H9 (cell line): ENCODE data around the gene FADS2. TPM values are rescaled to one million over a fixed set of nuclear protein-coding genes. Genes with fewer than 3 reads are reported as not detected.

ENCODE experiments used
- DNase-seq: peaks from one replicate; pipeline ENCODE4 v3.0.0-alpha.2; 2017
- H2AFZ ChIP-seq: one replicate; pipeline ENCODE4 v1.6.1; 2013; ENCODE audit warnings: mild to moderate bottlenecking, low read length, control low read depth, moderate library complexity
- H2AK5ac ChIP-seq: 2 replicates; pipeline ENCODE4 v1.6.1; 2013; ENCODE audit warnings: low read length, control low read depth, mixed read lengths; ENCODE audit not compliant: insufficient read length
- H2BK120ac ChIP-seq: one replicate; pipeline ENCODE4 v1.6.1; 2013; ENCODE audit warnings: low read depth, mild to moderate bottlenecking, low read length, control low read depth, inconsistent platforms; ENCODE audit not compliant: poor library complexity, severe bottlenecking
- H2BK12ac ChIP-seq: 2 replicates; pipeline ENCODE4 v1.6.1; 2013; ENCODE audit warnings: low read length, control low read depth, mixed read lengths, low read depth; ENCODE audit not compliant: insufficient read length
- H2BK15ac ChIP-seq: 2 replicates; pipeline ENCODE4 v1.6.1; 2013; ENCODE audit warnings: low read depth, low read length, control low read depth
- H2BK20ac ChIP-seq: one replicate; pipeline ENCODE4 v1.6.1; 2013; ENCODE audit warnings: low read depth, mild to moderate bottlenecking, low read length, control low read depth, inconsistent platforms; ENCODE audit not compliant: poor library complexity, severe bottlenecking
- H2BK5ac ChIP-seq: 2 replicates; pipeline ENCODE4 v1.6.1; 2013; ENCODE audit warnings: low read length, control low read depth, mixed read lengths; ENCODE audit not compliant: insufficient read length
- H3K14ac ChIP-seq: 2 replicates; pipeline ENCODE4 v1.6.1; 2013; ENCODE audit warnings: low read length, control low read depth; ENCODE audit not compliant: insufficient read depth
- H3K18ac ChIP-seq: 2 replicates; pipeline ENCODE4 v1.6.1; 2013; ENCODE audit warnings: low read depth, mild to moderate bottlenecking, mixed read lengths, low read length, control low read depth; ENCODE audit not compliant: insufficient read length
- H3K23ac ChIP-seq: 2 replicates; pipeline ENCODE4 v1.6.1; 2013; ENCODE audit warnings: low read length, control low read depth, mixed read lengths, low read depth; ENCODE audit not compliant: insufficient read length
- H3K23me2 ChIP-seq: 2 replicates; pipeline ENCODE4 v1.6.1; 2013; ENCODE audit warnings: low read depth, mild to moderate bottlenecking, mixed read lengths, low read length, control low read depth; ENCODE audit not compliant: insufficient read length, poor library complexity, severe bottlenecking
- H3K27ac ChIP-seq: 2 replicates; pipeline ENCODE4 v1.5.1; 2013; ENCODE audit warnings: low read length, control low read depth, mixed read lengths, low read depth; ENCODE audit not compliant: insufficient read length
- H3K27me3 ChIP-seq: 2 replicates; pipeline ENCODE4 v1.6.1; 2013; ENCODE audit warnings: low read length, control low read depth, inconsistent platforms; ENCODE audit not compliant: insufficient read depth
- H3K4ac ChIP-seq: 2 replicates; pipeline ENCODE4 v1.6.1; 2013; ENCODE audit warnings: low read depth, mild to moderate bottlenecking, control low read depth, inconsistent platforms, low read length, moderate library complexity
- H3K4me1 ChIP-seq: 2 replicates; pipeline ENCODE4 v1.6.1; 2013; ENCODE audit warnings: low read length, control low read depth, inconsistent platforms; ENCODE audit not compliant: insufficient read depth
- H3K4me2 ChIP-seq: 2 replicates; pipeline ENCODE4 v1.6.1; 2013; ENCODE audit warnings: low read length, control low read depth, mixed read lengths; ENCODE audit not compliant: insufficient read length, insufficient read depth
- H3K56ac ChIP-seq: 2 replicates; pipeline ENCODE4 v1.6.1; 2013; ENCODE audit warnings: low read depth, mild to moderate bottlenecking, mixed read lengths, low read length, control low read depth; ENCODE audit not compliant: insufficient read length
- H3K79me1 ChIP-seq: 2 replicates; pipeline ENCODE4 v1.6.1; 2013; ENCODE audit warnings: low read depth, mild to moderate bottlenecking, moderate library complexity, low read length, control low read depth, inconsistent platforms; ENCODE audit not compliant: insufficient read depth, poor library complexity, severe bottlenecking
- H3K79me2 ChIP-seq: 2 replicates; pipeline ENCODE4 v1.6.1; 2013; ENCODE audit warnings: low read length, control low read depth, inconsistent platforms; ENCODE audit not compliant: insufficient read depth
- H3K9ac ChIP-seq: 2 replicates; pipeline ENCODE4 v1.6.1; 2013; ENCODE audit warnings: low read length, control low read depth, mixed read lengths; ENCODE audit not compliant: insufficient read length; ENCODE audit errors: extremely low read depth
- H3K9me3 ChIP-seq: one replicate; pipeline ENCODE4 v1.6.1; 2013; ENCODE audit warnings: low read depth, low read length, inconsistent platforms; ENCODE audit not compliant: control insufficient read depth
- H3T11ph ChIP-seq: one replicate; pipeline ENCODE4 v1.6.1; 2013; ENCODE audit warnings: mild to moderate bottlenecking, low read length, control low read depth, inconsistent platforms
- H4K20me1 ChIP-seq: one replicate; pipeline ENCODE4 v1.6.1; 2013; ENCODE audit not compliant: control insufficient read depth, insufficient read length, insufficient read depth
- H4K5ac ChIP-seq: 2 replicates; pipeline ENCODE4 v1.6.1; 2013; ENCODE audit warnings: low read depth, mild to moderate bottlenecking, mixed read lengths, low read length, control low read depth; ENCODE audit not compliant: insufficient read length
- H4K8ac ChIP-seq: replicated peaks from 2 replicates; pipeline ENCODE4 v1.6.1; 2013; ENCODE audit warnings: low read length, control low read depth, mixed read lengths, low read depth; ENCODE audit not compliant: insufficient read length
- H4K91ac ChIP-seq: 2 replicates; pipeline ENCODE4 v1.6.1; 2013; ENCODE audit warnings: low read depth, mild to moderate bottlenecking, moderate library complexity, mixed read lengths, low read length, control low read depth; ENCODE audit not compliant: insufficient read length
- H3K27ac Mint-ChIP-seq, 3 experiments: 2 replicates in 2 of 3; 3 replicates in 1 of 3; pipeline ENCODE4 v1.8.0; 2020 to 2021; ENCODE audit warnings: mixed read lengths in 3 of 3, mild to moderate bottlenecking in 1 of 3, moderate library complexity in 1 of 3
- H3K27me3 Mint-ChIP-seq: 2 replicates; pipeline ENCODE4 v1.8.0; 2021; ENCODE audit warnings: low read depth, mild to moderate bottlenecking, moderate library complexity, mixed read lengths
- H3K36me3 Mint-ChIP-seq, 3 experiments: 2 replicates in 2 of 3; 3 replicates in 1 of 3; pipeline ENCODE4 v1.8.0; 2020 to 2021; ENCODE audit warnings: low read depth in 3 of 3, mixed read lengths in 3 of 3; ENCODE audit not compliant: insufficient read depth in 1 of 3
- H3K4me1 Mint-ChIP-seq, 2 experiments: 2 replicates each; pipeline ENCODE4 v1.8.0; 2020; ENCODE audit warnings: mixed read lengths in 2 of 2
- H3K4me3 Mint-ChIP-seq, 2 experiments: 2 replicates in 1 of 2; 3 replicates in 1 of 2; pipeline ENCODE4 v1.8.0; 2020 to 2021; ENCODE audit warnings: mild to moderate bottlenecking in 2 of 2, mixed read lengths in 2 of 2, moderate library complexity in 1 of 2
- H3K9me3 Mint-ChIP-seq, 2 experiments: 2 replicates in 1 of 2; 3 replicates in 1 of 2; pipeline ENCODE4 v1.8.0; 2020; ENCODE audit warnings: mild to moderate bottlenecking in 2 of 2, mixed read lengths in 2 of 2, moderate library complexity in 1 of 2
- CTCF ChIP-seq: fragments of 200-600 bp; sonication (generic); conservative IDR thresholded peaks from 3 replicates; pipeline ENCODE4 v1.8.0; 2021; ENCODE audit warnings: antibody characterized with exemption, mild to moderate bottlenecking
- WGBS: extraction: QIAGEN DNeasy Blood & Tissue Kit; methylation state at CpG from one replicate; pipeline ENCODE4 v1.1.7; 2013; ENCODE audit warnings: missing lambda C conversion rate, low lambda C conversion rate, mixed read lengths; ENCODE audit not compliant: insufficient read length; ENCODE audit errors: extremely low coverage; 5-methylcytosine and 5-hydroxymethylcytosine counted together
- total RNA-seq: library from RNA; stranded (reverse); gene quantifications from 2 replicates; pipeline ENCODE4 v1.2.1, GENCODE V29; 2021

The FADS2 gene
- total RNA-seq, 1 experiment from 2014 or later: 322 TPM

GRCh38 chr11:61875698-61876097 is 47.6 kb downstream of the FADS2 start:
- Histone ChIP-seq H3K79me1 (no peaks in the 10 kb centered on the region), H2AFZ (no peak overlapping the region), H3T11ph (no peak overlapping the region), H4K91ac (no peak overlapping the region), H2BK20ac (no peak overlapping the region), H3K18ac (no peak overlapping the region), H3K23ac (no peak overlapping the region), H3K27me3 (no peaks in the 10 kb centered on the region; the same call in 1 of the 2 replicates), H3K27ac (no peak overlapping the region), H3K9me3 (no peaks in the 10 kb centered on the region), H3K4ac (no peak overlapping the region), H3K14ac (no peak overlapping the region), H2BK120ac (no peak overlapping the region), H4K5ac (no peak overlapping the region), H3K9ac (no peak overlapping the region), H2BK15ac (no peak overlapping the region), H2BK12ac (no peak overlapping the region), H3K23me2 (peaks cover 2% of the 10 kb centered on the region), H2AK5ac (no peak overlapping the region), H3K4me1 (peaks cover 7% of the 10 kb centered on the region; the same call in 1 of the 2 replicates), H3K4me2 (no peak overlapping the region), H4K8ac (no peak overlapping the region), H4K20me1 (no peaks in the 10 kb centered on the region), H3K79me2 (no peaks in the 10 kb centered on the region), H3K56ac (no peak overlapping the region), H2BK5ac (no peak overlapping the region)
- no peak overlapping the region for H3K27ac Mint-ChIP-seq
- no CpG with 5 or more reads among the region's 14 CpGs for WGBS
- H3K9me3 Mint-ChIP-seq: no peaks in the 10 kb centered on the region
- H3K36me3 Mint-ChIP-seq: peaks cover 0 to 3% (median 0%) of the 10 kb centered on the region in 3 experiments; a peak in 2 of 7 replicates
- peaks cover 29 to 30% of the 10 kb centered on the region in 2 experiments for H3K4me1 Mint-ChIP-seq
- H3K27me3 Mint-ChIP-seq: peaks cover 21% of the 10 kb centered on the region
- no peak overlapping the region; a peak in 1 of 5 replicates for H3K4me3 Mint-ChIP-seq
- no peak for DNase-seq
- no peak for TF ChIP-seq CTCF
